ENCODE measurements around the gene CADPS.

CADPS gene

DNA sequence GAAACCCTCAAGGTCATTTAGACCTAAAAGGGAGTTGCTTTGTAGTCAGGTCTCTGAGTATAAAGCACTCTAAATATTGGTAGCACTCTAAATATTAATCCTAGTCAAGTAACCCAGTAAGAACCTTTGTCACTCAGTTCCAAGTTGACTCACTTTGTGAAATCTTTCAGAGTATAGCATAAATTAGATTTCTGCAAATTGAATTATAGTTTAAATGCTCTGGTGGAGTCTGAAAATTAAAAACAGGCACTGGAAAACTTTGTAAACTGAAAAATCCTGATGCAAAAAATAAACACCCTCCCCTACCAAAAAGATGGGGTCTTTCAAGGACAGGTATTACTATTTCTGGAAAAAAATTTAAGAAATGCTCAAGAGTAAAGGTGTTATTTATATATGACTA, 305.6 kb downstream of the CADPS start:
- TF ChIP-seq, protein P1, sequence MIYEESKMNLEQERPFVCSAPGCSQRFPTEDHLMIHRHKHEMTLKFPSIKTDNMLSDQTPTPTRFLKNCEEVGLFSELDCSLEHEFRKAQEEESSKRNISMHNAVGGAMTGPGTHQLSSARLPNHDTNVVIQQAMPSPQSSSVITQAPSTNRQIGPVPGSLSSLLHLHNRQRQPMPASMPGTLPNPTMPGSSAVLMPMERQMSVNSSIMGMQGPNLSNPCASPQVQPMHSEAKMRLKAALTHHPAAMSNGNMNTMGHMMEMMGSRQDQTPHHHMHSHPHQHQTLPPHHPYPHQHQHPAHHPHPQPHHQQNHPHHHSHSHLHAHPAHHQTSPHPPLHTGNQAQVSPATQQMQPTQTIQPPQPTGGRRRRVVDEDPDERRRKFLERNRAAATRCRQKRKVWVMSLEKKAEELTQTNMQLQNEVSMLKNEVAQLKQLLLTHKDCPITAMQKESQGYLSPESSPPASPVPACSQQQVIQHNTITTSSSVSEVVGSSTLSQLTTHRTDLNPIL (CRISPR knock-in tag; IDR thresholded peaks at IDR 0.05; ENCODE audit: low read depth), result no peak
- TF ChIP-seq, protein P2, sequence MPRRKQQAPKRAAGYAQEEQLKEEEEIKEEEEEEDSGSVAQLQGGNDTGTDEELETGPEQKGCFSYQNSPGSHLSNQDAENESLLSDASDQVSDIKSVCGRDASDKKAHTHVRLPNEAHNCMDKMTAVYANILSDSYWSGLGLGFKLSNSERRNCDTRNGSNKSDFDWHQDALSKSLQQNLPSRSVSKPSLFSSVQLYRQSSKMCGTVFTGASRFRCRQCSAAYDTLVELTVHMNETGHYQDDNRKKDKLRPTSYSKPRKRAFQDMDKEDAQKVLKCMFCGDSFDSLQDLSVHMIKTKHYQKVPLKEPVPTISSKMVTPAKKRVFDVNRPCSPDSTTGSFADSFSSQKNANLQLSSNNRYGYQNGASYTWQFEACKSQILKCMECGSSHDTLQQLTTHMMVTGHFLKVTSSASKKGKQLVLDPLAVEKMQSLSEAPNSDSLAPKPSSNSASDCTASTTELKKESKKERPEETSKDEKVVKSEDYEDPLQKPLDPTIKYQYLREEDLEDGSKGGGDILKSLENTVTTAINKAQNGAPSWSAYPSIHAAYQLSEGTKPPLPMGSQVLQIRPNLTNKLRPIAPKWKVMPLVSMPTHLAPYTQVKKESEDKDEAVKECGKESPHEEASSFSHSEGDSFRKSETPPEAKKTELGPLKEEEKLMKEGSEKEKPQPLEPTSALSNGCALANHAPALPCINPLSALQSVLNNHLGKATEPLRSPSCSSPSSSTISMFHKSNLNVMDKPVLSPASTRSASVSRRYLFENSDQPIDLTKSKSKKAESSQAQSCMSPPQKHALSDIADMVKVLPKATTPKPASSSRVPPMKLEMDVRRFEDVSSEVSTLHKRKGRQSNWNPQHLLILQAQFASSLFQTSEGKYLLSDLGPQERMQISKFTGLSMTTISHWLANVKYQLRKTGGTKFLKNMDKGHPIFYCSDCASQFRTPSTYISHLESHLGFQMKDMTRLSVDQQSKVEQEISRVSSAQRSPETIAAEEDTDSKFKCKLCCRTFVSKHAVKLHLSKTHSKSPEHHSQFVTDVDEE (CRISPR knock-in tag; IDR thresholded peaks at IDR 0.05), result no peak
- TF ChIP-seq, protein P3, sequence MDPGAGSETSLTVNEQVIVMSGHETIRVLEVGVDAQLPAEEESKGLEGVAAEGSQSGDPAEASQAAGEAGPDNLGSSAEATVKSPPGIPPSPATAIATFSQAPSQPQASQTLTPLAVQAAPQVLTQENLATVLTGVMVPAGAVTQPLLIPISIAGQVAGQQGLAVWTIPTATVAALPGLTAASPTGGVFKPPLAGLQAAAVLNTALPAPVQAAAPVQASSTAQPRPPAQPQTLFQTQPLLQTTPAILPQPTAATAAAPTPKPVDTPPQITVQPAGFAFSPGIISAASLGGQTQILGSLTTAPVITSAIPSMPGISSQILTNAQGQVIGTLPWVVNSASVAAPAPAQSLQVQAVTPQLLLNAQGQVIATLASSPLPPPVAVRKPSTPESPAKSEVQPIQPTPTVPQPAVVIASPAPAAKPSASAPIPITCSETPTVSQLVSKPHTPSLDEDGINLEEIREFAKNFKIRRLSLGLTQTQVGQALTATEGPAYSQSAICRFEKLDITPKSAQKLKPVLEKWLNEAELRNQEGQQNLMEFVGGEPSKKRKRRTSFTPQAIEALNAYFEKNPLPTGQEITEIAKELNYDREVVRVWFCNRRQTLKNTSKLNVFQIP (CRISPR knock-in tag; IDR thresholded peaks at IDR 0.05; ENCODE audit: borderline replicate concordance, low read depth), result no peak
- TF ChIP-seq ZNF565 (CRISPR knock-in tag; conservative IDR thresholded peaks at IDR 0.05; ENCODE audit: low read depth) (no peak), ZNF8 (CRISPR knock-in tag; IDR thresholded peaks at IDR 0.05) (no peak), ISL1 (CRISPR knock-in tag; IDR thresholded peaks at IDR 0.05) (peak; percentile 91), TCF4 (CRISPR knock-in tag; IDR thresholded peaks at IDR 0.05; ENCODE audit: borderline replicate concordance) (peak; percentile 77; the same call in 1 of the 2 replicates), OSR1 (CRISPR knock-in tag; IDR thresholded peaks at IDR 0.05) (no peak)
- ATAC-seq, result peak; percentile 73

DNA sequence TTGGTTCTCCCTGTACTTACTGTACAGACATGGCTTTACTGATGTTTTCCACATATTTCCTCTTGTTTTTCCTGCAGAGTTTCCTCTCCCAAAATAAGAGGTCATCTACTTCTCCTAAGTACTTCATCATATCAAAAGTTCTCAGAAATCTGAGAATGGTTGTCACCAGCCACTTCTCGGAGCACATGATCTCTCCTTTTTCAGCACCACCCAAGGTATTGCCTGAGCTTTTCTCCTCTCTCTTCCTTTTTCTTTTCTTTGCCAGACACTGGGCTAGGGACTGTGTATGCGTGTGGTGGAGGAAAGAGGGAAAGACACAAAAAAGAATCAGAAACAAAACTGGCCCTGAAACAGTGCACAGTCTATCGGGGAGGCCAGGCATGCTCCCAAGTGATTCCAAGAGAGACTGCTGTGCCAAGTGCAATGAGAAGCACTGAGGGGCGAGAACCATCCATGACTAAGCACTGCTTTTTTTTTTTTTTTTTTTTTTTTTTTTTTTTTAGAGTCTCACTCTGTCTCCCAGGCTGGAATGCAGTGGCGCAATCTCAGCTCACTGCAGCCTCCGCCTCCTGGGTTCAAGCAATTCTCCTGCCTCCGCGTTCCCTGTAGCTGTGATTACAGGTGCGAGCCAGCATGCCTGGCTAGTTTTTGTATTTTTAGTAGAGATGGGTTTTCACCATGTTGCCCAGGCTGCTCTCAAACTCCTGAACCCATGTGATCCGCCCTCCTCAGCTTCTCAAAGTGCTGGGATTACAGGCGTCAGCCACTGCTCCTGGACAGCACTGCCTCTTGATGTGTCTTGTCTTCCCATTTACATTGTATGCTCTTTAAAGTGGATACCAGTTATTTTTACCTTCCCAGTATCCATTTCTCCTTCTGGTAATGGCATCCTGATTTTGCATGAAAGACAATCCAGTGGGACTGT, 307.9 kb downstream of the CADPS start:
- ATAC-seq, result peak; percentile 84
- TF ChIP-seq ZNF70 (CRISPR knock-in tag; IDR thresholded peaks at IDR 0.05) (no peak), ISL1 (CRISPR knock-in tag; IDR thresholded peaks at IDR 0.05) (no peak), ZFP3 (CRISPR knock-in tag; IDR thresholded peaks at IDR 0.05) (no peak), ARNTL (CRISPR knock-in tag; IDR thresholded peaks at IDR 0.05; ENCODE audit: borderline replicate concordance, low read depth) (no peak), ZC3H10 (CRISPR knock-in tag; IDR thresholded peaks at IDR 0.05) (no peak), TOX (CRISPR knock-in tag; IDR thresholded peaks at IDR 0.05; ENCODE audit: borderline replicate concordance) (no peak), RARB (CRISPR knock-in tag; IDR thresholded peaks at IDR 0.05) (no peak), TCF4 (CRISPR knock-in tag; IDR thresholded peaks at IDR 0.05; ENCODE audit: borderline replicate concordance) (no peak), CSDC2 (CRISPR knock-in tag; IDR thresholded peaks at IDR 0.05) (no peak)
- TF ChIP-seq, protein P4, sequence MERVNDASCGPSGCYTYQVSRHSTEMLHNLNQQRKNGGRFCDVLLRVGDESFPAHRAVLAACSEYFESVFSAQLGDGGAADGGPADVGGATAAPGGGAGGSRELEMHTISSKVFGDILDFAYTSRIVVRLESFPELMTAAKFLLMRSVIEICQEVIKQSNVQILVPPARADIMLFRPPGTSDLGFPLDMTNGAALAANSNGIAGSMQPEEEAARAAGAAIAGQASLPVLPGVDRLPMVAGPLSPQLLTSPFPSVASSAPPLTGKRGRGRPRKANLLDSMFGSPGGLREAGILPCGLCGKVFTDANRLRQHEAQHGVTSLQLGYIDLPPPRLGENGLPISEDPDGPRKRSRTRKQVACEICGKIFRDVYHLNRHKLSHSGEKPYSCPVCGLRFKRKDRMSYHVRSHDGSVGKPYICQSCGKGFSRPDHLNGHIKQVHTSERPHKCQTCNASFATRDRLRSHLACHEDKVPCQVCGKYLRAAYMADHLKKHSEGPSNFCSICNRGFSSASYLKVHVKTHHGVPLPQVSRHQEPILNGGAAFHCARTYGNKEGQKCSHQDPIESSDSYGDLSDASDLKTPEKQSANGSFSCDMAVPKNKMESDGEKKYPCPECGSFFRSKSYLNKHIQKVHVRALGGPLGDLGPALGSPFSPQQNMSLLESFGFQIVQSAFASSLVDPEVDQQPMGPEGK (CRISPR knock-in tag; IDR thresholded peaks at IDR 0.05; ENCODE audit: borderline replicate concordance), result no peak
- TF ChIP-seq, protein P3 (CRISPR knock-in tag; IDR thresholded peaks at IDR 0.05; ENCODE audit: borderline replicate concordance, low read depth), result no peak
- TF ChIP-seq, protein P2 (CRISPR knock-in tag; IDR thresholded peaks at IDR 0.05), result no peak
